Measurements from ENCODE around the gene MGAT2. TPM values are rescaled to one million over a fixed set of nuclear protein-coding genes. Genes with fewer than 3 reads are reported as not detected.

Gene MGAT2
- total RNA-seq, 2 experiments from 2014 or later = 30.2 to 32.7 TPM

GRCh38 chr14:49623941-49624839 is 3.6 kb downstream of the MGAT2 start:
- no peak for TF ChIP-seq CTCF (IDR thresholded peaks at IDR 0.05)
- no peaks in the 10 kb centered on the region for H3K9me3 Mint-ChIP-seq
- H3K27ac Mint-ChIP-seq = peak overlapping the region; percentile 76
- no peaks in the 10 kb centered on the region for H3K27me3 Mint-ChIP-seq
- ChIA-PET POLR2A (interaction anchor here (0.6 to 5.7 kb wide), 5 partner anchors 10 to 144 kb away, joined by 3 to 60 read pairs (median 7); partner anchors contain the start of genes DNAAF2, KLHDC2, LRR1 and RPS29), CTCF (interaction anchor here (0.9 to 2.3 kb wide), 5 partner anchors 8 to 237 kb away, joined by 3 to 13 read pairs (median 3); partner anchors contain the start of genes DNAAF2 and LRR1)
- H3K4me1 Mint-ChIP-seq (ENCODE audit: low read depth) = peaks cover 46% of the 10 kb centered on the region
- ATAC-seq = peak; percentile 3
- intact Hi-C loops (cut with micrococcal nuclease) = loop anchor here (10.0 kb wide), 1 partner anchor 491 kb away; the partner anchor contains the start of gene VCPKMT
- peaks cover 60% of the 10 kb centered on the region for H3K36me3 Mint-ChIP-seq (ENCODE audit: low read depth)
- H3K4me3 Mint-ChIP-seq = peak overlapping the region; percentile 90
- peak; percentile 30 for DNase-seq

- Mint-ChIP-seq H3K4me3 (peak overlapping the region; percentile 92), H3K27ac (peak overlapping the region; percentile 96), H3K4me1 (ENCODE audit: low read depth) (peaks cover 36% of the 10 kb centered on the region), H3K27me3 (no peaks in the 10 kb centered on the region), H3K9me3 (no peaks in the 10 kb centered on the region), H3K36me3 (ENCODE audit: low read depth) (peaks cover 48% of the 10 kb centered on the region)
- DNase-seq (peak; percentile 97), ATAC-seq (peak; percentile 90)
- TF ChIP-seq CTCF (IDR thresholded peaks at IDR 0.05) = peak; percentile 81
- POLR2A ChIA-PET = interaction anchor here (0.8 to 2.9 kb wide), 18 partner anchors 9 to 678 kb away, joined by 3 to 44 read pairs (median 4); partner anchors contain the start of genes DMAC2L, KLHDC2, L2HGDH and LRR1
- intact Hi-C loops (cut with micrococcal nuclease) = loop anchor here (2.0 to 5.0 kb wide), 4 partner anchors 13 to 228 kb away; partner anchors contain the start of genes KLHDC2, MGAT2 and RPL36AL
- CTCF ChIA-PET = interaction anchor here (0.6 to 2.2 kb wide), 30 partner anchors 9 to 482 kb away, joined by 3 to 30 read pairs (median 4); partner anchors contain the start of genes KLHDC2, LRR1, MGAT2 and NEMF
These were observed 13.3 kb downstream of the MGAT2 start for GRCh38 chr14:49633640-49634546.

GRCh38 chr14:49634547-49635334 is 14.1 kb downstream of the MGAT2 start, which contains the start of gene DNAAF2:
Gene DNAAF2 (minus strand): TSS chr14:49635244. CDS start chr14:49635149, 95 bp downstream.
- CTCF ChIA-PET = interaction anchor here (0.6 to 2.2 kb wide), 25 partner anchors 9 to 482 kb away, joined by 3 to 30 read pairs (median 4); partner anchors contain the start of genes KLHDC2, LRR1, MGAT2 and NEMF
- no peak for TF ChIP-seq CTCF (IDR thresholded peaks at IDR 0.05)
- H3K36me3 Mint-ChIP-seq (ENCODE audit: low read depth) = peaks cover 55% of the 10 kb centered on the region
- peak; percentile 36 for ATAC-seq
- H3K4me1 Mint-ChIP-seq (ENCODE audit: low read depth) = peaks cover 31% of the 10 kb centered on the region
- POLR2A ChIA-PET = interaction anchor here (0.8 to 2.9 kb wide), 19 partner anchors 10 to 897 kb away, joined by 3 to 44 read pairs (median 4); partner anchors contain the start of genes DMAC2L, KLHDC2, L2HGDH and LRR1
- DNase-seq = peak; percentile 72
- no peaks in the 10 kb centered on the region for H3K9me3 Mint-ChIP-seq
- peak within 1 kb of the TSS; percentile 98 for H3K27ac Mint-ChIP-seq
- peak within 1 kb of the TSS; percentile 92 for H3K4me3 Mint-ChIP-seq
- intact Hi-C loops (cut with micrococcal nuclease) = loop anchor here (2.0 to 5.0 kb wide), 4 partner anchors 14 to 228 kb away; partner anchors contain the start of genes KLHDC2, MGAT2 and RPL36AL
- no peaks in the 10 kb centered on the region for H3K27me3 Mint-ChIP-seq

- Mint-ChIP-seq H3K27ac (peak overlapping the region; percentile 59), H3K27me3 (no peaks in the 10 kb centered on the region), H3K9me3 (no peaks in the 10 kb centered on the region), H3K4me3 (peak overlapping the region; percentile 92), H3K4me1 (ENCODE audit: low read depth) (peaks cover 40% of the 10 kb centered on the region), H3K36me3 (ENCODE audit: low read depth) (peaks cover 55% of the 10 kb centered on the region)
- intact Hi-C loops (cut with micrococcal nuclease) = no loop called here
- no peak for DNase-seq
- ChIA-PET CTCF (interaction anchor here (1.3 to 2.2 kb wide), 2 partner anchors 16 to 38 kb away, joined by 3 to 9 read pairs; partner anchors contain the start of genes LRR1, MGAT2 and RPL36AL), POLR2A (no interaction called here)
- ATAC-seq = no peak
- TF ChIP-seq CTCF (IDR thresholded peaks at IDR 0.05) = no peak
These were observed 16.3 kb downstream of the MGAT2 start for GRCh38 chr14:49636866-49637265.
